Heart left ventricle (tissue), 16 donors: ENCODE results near the gene COPS9. TPM values are rescaled to one million over a fixed set of nuclear protein-coding genes. Genes with fewer than 3 reads are reported as not detected.

Experiments used
- ATAC-seq, 4 donors: fragments of 200-7000 bp; cut with Tn5 transposase; one replicate each; pipeline ENCODE4 v1.9.1; 2020 to 2022; ENCODE audit warnings: moderate library complexity in 4 of 4, mild to moderate bottlenecking in 3 of 4, moderate number of reproducible peaks in 1 of 4
- DNase-seq, 5 donors: peaks; one replicate each; pipeline ENCODE4 v3.0.0-alpha.2; 2020
- H3K27ac ChIP-seq, 12 donors: fragments of 200-600 bp; sonication (generic) in 4 of 12; one replicate each; pipeline versions ENCODE4 v1.5.0 to v1.8.0; 2016 to 2022; ENCODE audit warnings: mild to moderate bottlenecking in 2 of 12
- H3K27me3 ChIP-seq, 9 donors: fragments of 200-600 bp; sonication (generic) in 2 of 9; one replicate each; pipeline versions ENCODE4 v1.5.1 to v1.8.0; 2016 to 2022; ENCODE audit warnings: mild to moderate bottlenecking in 3 of 9
- H3K36me3 ChIP-seq, 9 donors: fragments of 200-600 bp; sonication (generic) in 2 of 9; one replicate each; pipeline versions ENCODE4 v1.5.0 to v1.8.0; 2018 to 2022; ENCODE audit warnings: mild to moderate bottlenecking in 2 of 9
- H3K4me1 ChIP-seq, 12 donors: fragments of 200-600 bp; sonication (generic) in 4 of 12; one replicate each; pipeline versions ENCODE4 v1.5.0 to v1.8.0; 2016 to 2022; ENCODE audit warnings: mild to moderate bottlenecking in 3 of 12
- H3K4me3 ChIP-seq, 12 donors: fragments of 200-600 bp; sonication (generic) in 4 of 12; one replicate each; pipeline versions ENCODE4 v1.5.0 to v1.8.0; 2017 to 2022; ENCODE audit warnings: mild to moderate bottlenecking in 9 of 12, moderate library complexity in 4 of 12
- H3K9me3 ChIP-seq, 12 donors: fragments of 200-600 bp; sonication (generic) in 4 of 12; one replicate each; pipeline versions ENCODE4 v1.5.0 to v1.8.0; 2016 to 2022; ENCODE audit warnings: mild to moderate bottlenecking in 1 of 12
- POLR2A ChIP-seq, 2 donors: fragments of 450-650 bp; IDR thresholded peaks; one replicate each; pipeline ENCODE4 v1.6.1; 2017; ENCODE audit warnings: antibody characterized with exemption in 2 of 2, mild to moderate bottlenecking in 2 of 2, moderate library complexity in 2 of 2
- WGBS, 4 donors: extraction: QIAGEN DNeasy Blood & Tissue Kit in 2 of 4; methylation state at CpG; one replicate each; pipeline versions ENCODE4 v1.1.5 to v1.1.7; 2013 to 2018; 5-methylcytosine and 5-hydroxymethylcytosine counted together
- intact Hi-C, 10 donors: fragments of 100-400 bp; cut with DNase I; formaldehyde crosslinking; loops; one replicate each; pipeline versions ENCODE4 v1.11.1 to v1.14.2; 2022
- polyA plus RNA-seq, 2 donors: library from polyadenylated mRNA; stranded (reverse); fragments of 200-250 nt; gene quantifications; one replicate each; pipeline ENCODE4 v1.2.3, GENCODE V29; 2013
- total RNA-seq, 9 donors: library from RNA; depleted of rRNA in 2 of 9; stranded (reverse); fragments of >200 nt in 2 of 9; fragmentation: NEBNext Ultra II Directional in 3 of 9; extraction: Animal tissue kit (Norgen Biotek cat#: 25700) in 3 of 9; gene quantifications; one replicate each; pipeline versions ENCODE4 v1.1.0 to v1.2.4, GENCODE V29; 2016 to 2023
- TF ChIP-seq, protein P1 (sequence below), 12 donors: fragments of 200-600 bp; sonication (generic) in 4 of 12; IDR thresholded peaks; one replicate each; pipeline versions ENCODE4 v1.5.0 to v1.8.0; 2018 to 2022; ENCODE audit warnings: antibody characterized with exemption in 12 of 12, mild to moderate bottlenecking in 5 of 12
- donor health status: ischemic (EF 13 %, LVEDD 7.1; RV severe dilation, severe dysfunction).
- donor health status: healthy with polysubstance abuse.
- donor health status: DM: no; HTN: yes; CAD: no.
- donor health status: DM: no; HTN: no; CAD: no.
- donor health status: ischemic (EF 25% LVEDD 6.9; RV normal size, moderate dysfunction).
- donor health status: ischemic (EF 25% LVEDD 5.7; RV mildly dilated, moderate dysfunction).
- donor health status: healthy.
- donor health status: DM: yes; HTN: yes; CAD: no.
- donor health status: ischemic (EF 35%, LVEDD 5.7; RV mildly dilated, moderate dysfunction).
- donor health status: nonischemic (EF 11% LVEDD 7.7; RV severe dilation, severe dysfunction).
- donor health status: DM: yes; HTN: yes; CAD: no.
- donor health status: PGD.
- donor health status: ischemic (EF 29% LVEDD 5.4; RV normal size, mild dysfunction).
- donor health status: nonischemic (EF 23%, LVEDD 6.1; RV moderate dilation, normal function).

COPS9 gene
- total and polyA plus RNA-seq, 11 donors: 130 to 664 (median 178) TPM

DNA sequence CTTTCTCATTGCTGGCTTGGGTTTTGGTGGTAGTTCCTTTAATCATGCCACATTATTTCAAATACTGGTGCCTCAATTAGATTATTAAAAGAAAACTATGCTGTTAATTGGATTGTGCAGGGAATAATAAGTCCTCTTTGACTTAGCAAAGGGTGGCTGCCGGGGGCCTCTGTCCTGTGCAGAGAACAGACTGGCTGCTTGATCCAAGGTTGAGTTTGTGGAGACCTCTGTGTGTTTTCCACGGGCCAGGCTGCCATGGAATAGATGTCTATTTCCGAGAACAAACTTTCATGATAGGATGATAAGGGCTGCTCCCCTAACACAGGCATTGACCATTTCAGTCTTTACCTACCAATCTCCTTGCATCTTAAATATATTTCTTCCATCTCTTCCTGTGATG is 34.8 kb upstream of the COPS9 start:
- Histone ChIP-seq H3K4me3 (no peak overlapping the region), H3K9me3 (no peaks in the 10 kb centered on the region), H3K36me3 (no peaks in the 10 kb centered on the region), H3K27ac (no peak overlapping the region), H3K27me3 (peaks cover 0 to 19% (median 0%) of the 10 kb centered on the region in 9 donors), H3K4me1 (no peaks in the 10 kb centered on the region)
- WGBS, 4 donors: 77 to 83% (median 79%) methylated on average over 3 of the region's 3 CpGs
- intact Hi-C loops: no loop called here
- ATAC-seq (no peak), DNase-seq (no peak)
- TF ChIP-seq, protein P1, sequence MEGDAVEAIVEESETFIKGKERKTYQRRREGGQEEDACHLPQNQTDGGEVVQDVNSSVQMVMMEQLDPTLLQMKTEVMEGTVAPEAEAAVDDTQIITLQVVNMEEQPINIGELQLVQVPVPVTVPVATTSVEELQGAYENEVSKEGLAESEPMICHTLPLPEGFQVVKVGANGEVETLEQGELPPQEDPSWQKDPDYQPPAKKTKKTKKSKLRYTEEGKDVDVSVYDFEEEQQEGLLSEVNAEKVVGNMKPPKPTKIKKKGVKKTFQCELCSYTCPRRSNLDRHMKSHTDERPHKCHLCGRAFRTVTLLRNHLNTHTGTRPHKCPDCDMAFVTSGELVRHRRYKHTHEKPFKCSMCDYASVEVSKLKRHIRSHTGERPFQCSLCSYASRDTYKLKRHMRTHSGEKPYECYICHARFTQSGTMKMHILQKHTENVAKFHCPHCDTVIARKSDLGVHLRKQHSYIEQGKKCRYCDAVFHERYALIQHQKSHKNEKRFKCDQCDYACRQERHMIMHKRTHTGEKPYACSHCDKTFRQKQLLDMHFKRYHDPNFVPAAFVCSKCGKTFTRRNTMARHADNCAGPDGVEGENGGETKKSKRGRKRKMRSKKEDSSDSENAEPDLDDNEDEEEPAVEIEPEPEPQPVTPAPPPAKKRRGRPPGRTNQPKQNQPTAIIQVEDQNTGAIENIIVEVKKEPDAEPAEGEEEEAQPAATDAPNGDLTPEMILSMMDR (IDR thresholded peaks at IDR 0.05): no peak
- TF ChIP-seq POLR2A (IDR thresholded peaks at IDR 0.05): no peak

DNA sequence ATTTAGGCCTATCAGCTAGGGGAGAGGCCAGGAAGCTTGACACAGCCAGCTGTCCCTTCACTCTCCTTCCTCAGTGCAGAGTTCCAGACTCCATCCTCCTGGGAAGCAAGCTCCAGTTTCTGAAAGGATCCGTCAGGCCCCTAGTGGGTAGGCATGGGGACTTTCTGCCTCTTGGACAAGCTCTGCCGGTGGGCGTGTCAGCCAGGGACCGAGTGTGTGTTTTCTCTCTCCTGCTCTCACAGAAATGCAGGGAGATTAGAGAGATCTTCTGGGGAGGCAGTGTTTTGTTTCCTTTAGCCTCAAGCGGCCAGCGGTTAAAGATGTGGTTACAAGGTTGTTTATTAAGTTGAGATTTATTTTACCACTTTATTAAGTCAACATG is 34.2 kb upstream of the COPS9 start:
- peaks cover 0 to 17% (median 0%) of the 10 kb centered on the region in 9 donors for H3K27me3 ChIP-seq
- H3K9me3 ChIP-seq: no peaks in the 10 kb centered on the region
- no peak for ATAC-seq
- H3K4me1 ChIP-seq: no peaks in the 10 kb centered on the region
- no peak overlapping the region for H3K4me3 ChIP-seq
- H3K27ac ChIP-seq: no peak overlapping the region
- WGBS, 4 donors: 43 to 54% (median 47%) methylated on average over 6 of the region's 6 CpGs
- peak in 1 of 5 donors; percentile 9 for DNase-seq
- TF ChIP-seq, protein P1 (IDR thresholded peaks at IDR 0.05): no peak
- no peak for TF ChIP-seq POLR2A (IDR thresholded peaks at IDR 0.05)
- intact Hi-C loops: no loop called here
- no peaks in the 10 kb centered on the region for H3K36me3 ChIP-seq

DNA sequence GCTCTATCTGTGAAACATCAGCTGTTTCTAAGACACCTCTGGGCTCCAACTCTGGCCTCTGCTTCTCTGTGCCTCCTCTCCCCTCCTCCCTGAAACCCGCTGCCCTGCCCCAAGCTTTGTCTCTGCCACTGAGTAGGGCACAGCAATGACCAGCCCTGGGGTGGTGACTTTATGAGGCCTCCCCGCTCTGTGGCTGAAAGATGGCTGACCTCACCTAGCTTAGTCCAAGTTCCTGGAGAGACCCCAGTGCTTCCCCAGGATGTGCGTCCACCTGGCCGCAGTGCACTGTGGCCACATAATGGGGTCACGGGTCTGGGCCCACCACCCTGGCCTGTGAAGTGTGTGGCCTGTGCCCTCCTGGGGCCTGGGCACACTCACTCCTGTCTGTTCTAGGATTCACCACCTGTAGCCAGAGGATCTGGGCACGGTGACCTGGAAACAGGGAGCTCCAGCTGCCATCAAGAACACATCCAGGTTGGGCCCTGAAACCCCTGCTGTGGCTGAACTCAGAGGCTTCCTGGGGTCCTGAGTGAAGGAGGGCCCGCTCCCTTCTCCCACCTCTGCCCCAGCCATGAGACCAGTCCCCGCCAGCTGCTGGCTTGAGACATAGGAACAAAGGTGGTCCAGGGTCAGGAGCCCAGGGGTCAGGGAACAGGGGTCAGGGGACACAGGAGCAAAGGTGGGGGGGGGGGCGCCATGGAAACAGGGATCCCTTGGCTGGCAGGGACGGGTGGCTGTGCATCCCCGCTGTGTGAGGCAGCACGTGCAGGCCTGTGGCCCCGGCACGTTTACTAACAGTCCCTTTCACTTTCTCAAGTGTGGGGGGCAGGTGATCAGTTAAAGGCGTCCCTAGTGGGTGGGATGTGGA is 33.6 kb upstream of the COPS9 start:
- no peak overlapping the region for H3K4me3 ChIP-seq
- no peak for ATAC-seq
- peak in 1 of 5 donors; percentile 50 for DNase-seq
- no peaks in the 10 kb centered on the region for H3K9me3 ChIP-seq
- peaks cover 0 to 13% (median 0%) of the 10 kb centered on the region in 9 donors for H3K27me3 ChIP-seq
- H3K4me1 ChIP-seq: no peaks in the 10 kb centered on the region
- TF ChIP-seq POLR2A (IDR thresholded peaks at IDR 0.05): no peak
- TF ChIP-seq, protein P1 (IDR thresholded peaks at IDR 0.05): no peak
- intact Hi-C loops: no loop called here
- H3K27ac ChIP-seq: no peak overlapping the region
- 79 to 84% (median 81%) methylated on average over 12 to 15 of the region's 15 CpGs for WGBS, 4 donors
- no peaks in the 10 kb centered on the region for H3K36me3 ChIP-seq

DNA sequence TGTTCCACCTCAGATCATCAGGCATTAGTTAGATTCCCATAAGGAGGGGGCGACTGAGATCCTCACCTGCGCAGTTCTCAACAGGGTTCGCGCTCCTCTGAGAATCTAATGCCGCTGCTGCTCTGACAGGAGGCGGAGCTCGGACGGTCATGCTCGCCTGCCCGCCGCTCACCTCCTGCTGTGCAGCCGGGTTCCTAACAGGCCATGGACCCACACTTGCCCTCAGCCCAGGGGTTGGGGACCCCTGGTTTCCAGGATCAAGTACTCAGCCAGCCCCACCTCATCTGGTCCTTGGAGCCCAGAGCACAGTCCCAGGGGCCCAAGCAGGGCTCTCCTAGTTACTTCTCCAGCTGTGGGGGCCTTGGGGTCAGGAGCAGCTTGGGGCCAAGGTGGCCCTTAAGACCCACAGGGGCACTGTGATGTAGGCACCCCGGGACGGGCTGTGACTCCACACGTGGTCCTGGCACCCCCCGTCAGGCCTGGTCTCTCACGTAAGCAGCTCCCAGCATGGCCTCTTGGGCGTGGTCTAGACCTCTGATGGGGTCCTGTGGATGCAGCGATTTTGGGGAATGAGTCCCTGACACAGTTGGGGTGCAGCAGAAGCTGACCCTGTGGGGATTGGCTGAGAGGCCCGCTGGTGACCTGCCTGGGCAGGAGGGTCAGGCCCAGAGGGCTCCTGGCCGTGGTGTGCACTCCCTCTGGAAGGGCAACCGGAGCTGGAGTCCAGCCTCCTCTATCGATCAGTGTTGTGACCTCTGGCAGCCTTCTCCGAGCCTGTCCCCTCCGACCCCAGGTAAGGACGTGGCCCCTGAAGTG is 32.6 kb upstream of the COPS9 start:
- ATAC-seq (peak in 1 of 4 donors; percentile 17), DNase-seq (peak in 1 of 5 donors; percentile 51)
- WGBS, 4 donors: 85 to 88% (median 87%) methylated on average over 24 to 26 of the region's 26 CpGs
- H3K4me3 ChIP-seq: no peak overlapping the region
- H3K27ac ChIP-seq: no peak overlapping the region
- H3K27me3 ChIP-seq: peaks cover 0 to 13% (median 0%) of the 10 kb centered on the region in 9 donors
- TF ChIP-seq, protein P1 (IDR thresholded peaks at IDR 0.05): no peak
- TF ChIP-seq POLR2A (IDR thresholded peaks at IDR 0.05): no peak
- no peaks in the 10 kb centered on the region for H3K36me3 ChIP-seq
- H3K4me1 ChIP-seq: no peaks in the 10 kb centered on the region
- no peaks in the 10 kb centered on the region for H3K9me3 ChIP-seq
- intact Hi-C loops: no loop called here
